ENCODE results near the gene NPHP3.
A peak's percentile ranks its signal among the peaks of the same experiment; 100 is the strongest.

The NPHP3 gene

GRCh38 chr3:132695422-132695821, 26.8 kb downstream of the NPHP3 start:
- no peak for DNase-seq (ENCODE audit: low read depth)

GRCh38 chr3:132694991-132695390, 27.2 kb downstream of the NPHP3 start:
- DNase-seq (ENCODE audit: low read depth) = no peak

DNA sequence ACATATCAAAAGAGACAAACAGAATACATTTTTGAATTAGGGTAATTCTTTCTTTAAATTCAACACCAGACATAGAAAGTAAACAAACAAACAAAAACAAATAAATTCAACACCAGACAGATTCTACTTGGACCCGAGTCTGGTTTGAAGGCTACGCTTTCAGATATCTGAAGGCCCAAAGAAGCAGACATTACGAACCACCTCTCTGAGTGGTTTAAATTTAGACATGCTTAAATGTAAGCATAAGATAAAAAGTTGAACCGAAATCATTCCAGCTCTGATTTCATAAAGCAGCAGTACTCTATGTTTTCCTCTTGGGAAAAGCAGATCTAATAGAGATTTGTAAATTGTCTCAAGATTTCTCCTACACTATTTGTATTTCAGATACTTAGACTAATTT, 32.2 kb downstream of the NPHP3 start:
- DNase-seq (ENCODE audit: low read depth) = no peak

DNA sequence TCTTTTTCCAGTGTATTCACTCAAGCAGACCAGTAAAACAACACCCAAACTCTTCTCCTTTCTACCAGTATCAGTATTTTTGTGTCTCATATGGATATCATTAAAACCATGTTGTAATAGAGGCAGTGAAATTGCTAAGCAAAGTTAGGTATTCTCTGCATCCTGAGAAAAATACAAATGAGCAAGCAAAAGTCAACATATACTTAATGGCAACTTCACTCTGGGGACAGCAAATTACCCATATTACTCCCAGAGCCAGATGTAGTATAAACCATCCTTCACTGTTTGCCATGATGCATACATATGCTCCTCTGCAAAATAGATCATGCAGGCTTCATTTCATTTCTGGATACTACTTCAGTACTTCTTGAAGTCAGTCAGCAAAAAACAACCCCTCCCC, 40.0 kb downstream of the NPHP3 start:
- no peak for DNase-seq (ENCODE audit: low read depth)

- no peak for DNase-seq (ENCODE audit: low read depth)
Measured at GRCh38 chr3:132681421-132681820, 40.8 kb downstream of the NPHP3 start.

DNA sequence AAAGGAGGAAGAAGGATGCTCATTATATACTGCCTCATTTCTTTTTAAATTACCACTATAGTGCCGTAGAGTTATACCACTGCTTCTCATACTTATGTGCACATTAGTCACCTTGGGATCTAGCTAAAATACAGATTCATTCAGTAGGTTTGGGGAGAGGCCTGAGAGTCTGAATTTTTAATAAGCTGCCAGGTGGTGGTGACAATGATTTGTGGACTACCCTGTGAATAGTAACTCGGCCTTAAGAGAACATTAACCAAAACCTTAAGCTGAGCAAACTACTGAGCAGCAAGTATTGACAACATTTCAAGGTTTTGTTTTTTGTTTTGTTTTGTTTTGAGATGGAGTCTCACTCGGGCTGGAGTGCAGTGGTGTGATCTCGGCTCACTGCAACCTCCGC, 42.3 kb downstream of the NPHP3 start:
- DNase-seq (ENCODE audit: low read depth) = no peak

DNA sequence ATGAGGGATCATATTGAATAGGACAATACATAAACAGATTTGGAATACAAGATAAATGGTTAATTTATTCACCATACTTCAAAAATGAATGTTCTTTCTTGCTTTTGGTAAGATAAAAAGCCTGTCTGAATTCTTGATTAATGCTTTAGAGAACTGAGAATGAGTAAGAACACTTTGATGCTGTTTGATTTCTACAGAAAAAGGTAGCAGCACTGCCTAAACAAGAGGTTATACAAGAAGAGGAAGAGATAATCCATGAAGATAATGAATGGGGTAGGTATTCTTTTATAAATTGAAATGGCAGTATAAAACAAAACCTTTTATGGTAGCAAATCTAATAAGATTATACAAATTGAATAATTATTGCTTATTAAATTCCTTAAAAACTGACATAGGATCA, 46.8 kb downstream of the NPHP3 start:
- no peak for DNase-seq (ENCODE audit: low read depth)

DNA sequence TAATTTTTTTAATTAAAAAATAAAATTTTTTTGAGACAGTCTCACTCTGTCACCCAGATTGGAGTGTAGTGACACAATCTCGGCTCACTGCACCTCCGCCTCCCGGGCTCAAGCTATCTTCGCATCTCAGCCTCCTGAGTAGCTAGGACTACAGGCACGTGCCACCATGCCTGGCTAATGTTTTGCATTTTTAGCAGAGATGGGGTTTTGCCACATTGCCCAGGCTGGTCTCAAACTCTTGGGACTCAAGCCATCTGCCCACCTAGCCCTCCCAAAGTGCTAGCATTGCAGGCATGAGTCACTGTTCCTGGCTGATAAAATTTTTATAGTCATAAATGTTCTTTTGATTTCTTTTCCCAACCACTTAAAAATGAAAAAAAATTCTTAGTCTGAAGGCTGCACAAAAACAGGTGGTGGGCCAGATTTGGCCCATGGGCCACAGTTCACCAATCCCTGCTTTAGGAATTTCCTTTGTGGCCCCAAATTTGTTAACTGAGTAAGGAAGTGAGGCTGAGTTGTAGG, 52.9 kb downstream of the NPHP3 start:
- DNase-seq (ENCODE audit: low read depth) = no peak

GRCh38 chr3:132665230-132665745, 56.9 kb downstream of the NPHP3 start:
- no peak for DNase-seq (ENCODE audit: low read depth)

DNA sequence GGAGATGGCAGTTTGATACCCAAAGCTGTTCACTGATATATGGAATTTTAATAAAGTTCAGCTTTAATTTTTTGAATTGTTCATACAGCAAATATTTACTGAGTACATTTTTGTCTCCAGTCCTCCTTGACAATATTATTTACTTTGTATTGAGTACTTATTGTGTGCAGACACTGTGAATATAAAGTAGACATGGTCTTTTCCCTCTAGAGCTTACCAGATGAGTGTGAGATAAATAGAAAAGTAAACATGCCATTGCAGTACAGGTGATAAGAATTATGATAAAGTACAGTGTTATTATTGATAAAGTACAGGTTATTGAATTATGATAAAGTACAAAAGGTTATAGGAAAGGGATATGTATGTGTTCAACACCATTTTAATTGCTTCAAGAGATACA, 60.0 kb downstream of the NPHP3 start:
- DNase-seq (ENCODE audit: low read depth) = no peak

GRCh38 chr3:132661101-132661500, 61.1 kb downstream of the NPHP3 start:
- no peak for DNase-seq (ENCODE audit: low read depth)

- no peak for DNase-seq (ENCODE audit: low read depth)
Measured at GRCh38 chr3:132660811-132661070, 61.5 kb downstream of the NPHP3 start.

DNA sequence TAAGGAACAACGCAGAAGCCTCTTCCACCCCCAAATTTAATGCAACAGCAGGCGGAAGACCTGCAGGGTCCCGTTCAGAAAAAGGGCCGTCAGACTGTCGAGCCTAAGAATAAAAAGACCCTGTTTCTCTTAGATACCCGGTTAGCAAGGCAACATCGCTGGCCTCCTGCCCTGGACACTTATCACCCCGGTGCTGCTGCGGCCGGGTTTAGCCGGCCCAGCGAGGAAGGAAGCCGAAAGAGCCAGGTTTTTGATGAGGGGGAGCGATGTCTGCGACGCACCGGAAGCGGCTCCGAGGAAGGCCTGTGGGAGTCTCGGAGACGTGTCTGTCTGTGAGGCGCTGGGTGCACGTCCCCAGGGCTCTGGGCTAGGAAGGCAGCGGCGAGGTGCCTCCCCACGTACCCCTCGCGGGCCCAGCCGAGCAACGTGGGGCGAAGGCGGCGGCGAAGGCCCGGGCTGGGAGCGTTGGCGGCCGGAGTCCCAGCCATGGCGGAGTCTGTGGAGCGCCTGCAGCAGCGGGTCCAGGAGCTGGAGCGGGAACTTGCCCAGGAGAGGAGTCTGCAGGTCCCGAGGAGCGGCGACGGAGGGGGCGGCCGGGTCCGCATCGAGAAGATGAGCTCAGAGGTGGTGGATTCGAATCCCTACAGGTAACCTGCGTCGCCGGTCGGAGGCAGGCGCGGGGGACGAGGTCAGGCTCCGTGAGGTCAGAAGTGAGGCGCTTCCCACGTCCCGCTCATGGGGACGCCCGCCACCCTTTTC, 62.0 kb downstream of the NPHP3 start, which contains the start of gene UBA5:
Gene UBA5 (plus strand): TSS at position 278 of the 759 bp plus-strand sequence. CDS start 209 bp downstream, at position 487.
- DNase-seq (ENCODE audit: low read depth) = peak; percentile 57

GRCh38 chr3:132659365-132660051, 62.7 kb downstream of the NPHP3 start, which contains the start of gene ACAD11:
ACAD11 (minus strand) TSS chr3:132659809; CDS start chr3:132659751, 58 bp downstream.
- no peak for DNase-seq (ENCODE audit: low read depth)

DNA sequence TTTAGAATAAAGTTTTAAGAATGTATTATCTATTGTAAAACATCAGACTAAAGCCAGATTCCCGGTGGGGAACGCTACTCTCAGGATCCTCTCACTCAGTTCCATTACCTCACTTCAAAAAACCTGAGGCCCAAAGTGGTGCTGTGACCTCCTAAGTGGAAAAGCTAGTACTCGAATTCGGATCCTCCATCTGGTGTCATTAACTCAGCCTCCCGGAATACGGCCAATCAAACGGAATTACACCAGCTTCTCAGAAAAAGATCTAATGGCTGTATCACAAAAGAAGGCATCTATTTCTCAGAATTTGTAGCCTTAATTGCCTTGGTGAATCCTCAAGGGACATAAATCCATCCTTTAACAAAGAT, 63.2 kb downstream of the NPHP3 start:
- no peak for DNase-seq (ENCODE audit: low read depth)

- no peak for DNase-seq (ENCODE audit: low read depth)
Measured at GRCh38 chr3:132657869-132658747, 64.1 kb downstream of the NPHP3 start.

GRCh38 chr3:132655471-132655870, 66.7 kb downstream of the NPHP3 start:
- no peak for DNase-seq (ENCODE audit: low read depth)

GRCh38 chr3:132654721-132655120, 67.5 kb downstream of the NPHP3 start:
- DNase-seq (ENCODE audit: low read depth) = no peak

- no peak for DNase-seq (ENCODE audit: low read depth)
Measured at GRCh38 chr3:132654190-132654589, 68.0 kb downstream of the NPHP3 start.

DNA sequence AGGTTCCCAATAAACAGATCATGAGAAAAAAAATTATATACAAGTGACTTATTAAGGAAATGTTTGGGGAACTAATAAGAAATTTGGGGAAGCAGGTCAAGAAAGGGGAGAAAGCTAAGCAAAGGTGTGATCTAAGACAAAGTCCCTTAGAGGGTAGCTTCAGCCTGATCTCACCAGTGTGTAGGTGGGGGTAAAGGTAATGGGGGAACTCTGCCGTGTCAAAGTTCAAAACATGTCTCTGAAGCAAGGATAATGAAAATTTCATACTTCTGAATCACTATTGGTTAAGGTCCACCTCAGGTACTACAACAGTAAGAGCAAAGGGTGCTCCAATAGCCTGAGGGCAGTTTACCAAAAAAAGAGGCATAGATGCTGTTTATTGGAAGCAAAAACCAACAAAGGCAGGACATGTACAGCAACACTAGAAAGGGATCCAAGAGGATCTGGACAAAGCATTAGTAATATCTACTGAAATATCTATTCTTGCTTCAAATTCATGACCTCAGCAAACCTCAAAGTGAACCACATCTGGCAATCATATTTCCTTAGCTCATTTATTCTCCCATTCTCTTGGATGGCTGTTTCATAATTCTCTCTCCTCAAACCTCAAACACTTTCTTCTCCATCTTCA, 69.5 kb downstream of the NPHP3 start:
- no peak for DNase-seq (ENCODE audit: low read depth)

DNA sequence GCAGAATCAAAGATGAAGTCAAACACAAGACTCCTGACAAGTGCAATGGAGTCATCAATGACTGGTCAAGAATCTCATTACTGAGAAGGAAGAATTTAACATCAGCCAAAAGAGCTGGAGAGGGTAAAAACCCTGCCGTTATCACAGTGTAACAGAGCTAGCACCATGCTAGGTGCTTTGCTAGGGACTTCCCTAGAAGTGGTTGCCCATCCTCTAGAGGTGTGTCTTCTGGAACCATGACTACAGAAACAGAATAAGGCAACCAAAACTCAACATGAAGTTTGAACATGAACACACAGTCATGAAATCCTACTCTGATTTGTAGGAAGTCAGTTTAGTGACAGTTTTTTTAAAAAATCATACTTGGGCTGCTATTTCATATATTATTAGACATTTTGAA, 72.1 kb downstream of the NPHP3 start:
- no peak for DNase-seq (ENCODE audit: low read depth)

DNA sequence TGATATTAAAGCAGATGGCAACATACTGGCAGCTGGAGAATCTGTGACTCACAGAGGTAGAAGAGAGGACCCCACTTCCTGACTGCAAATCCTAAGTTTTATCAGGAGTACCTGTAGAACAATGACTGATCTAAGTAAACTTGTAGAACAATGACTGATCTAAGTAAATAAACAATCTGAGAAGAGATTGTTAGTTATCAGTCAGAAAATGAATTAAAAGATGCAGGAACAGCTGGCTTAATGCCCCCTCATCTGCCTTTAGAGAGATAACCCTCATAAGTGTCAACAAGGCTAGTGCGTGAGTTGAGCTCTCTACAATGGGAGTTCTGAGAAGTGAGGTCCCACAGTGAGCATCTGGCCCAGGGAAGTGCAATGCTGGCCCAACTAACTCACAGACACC, 77.2 kb downstream of the NPHP3 start:
- DNase-seq (ENCODE audit: low read depth) = no peak
